Trophoblast cell (in vitro differentiated cells and primary cell): ENCODE measurements around the gene TTC24.
A peak's percentile ranks its signal among the peaks of the same experiment; 100 is the strongest.

Experiments
- DNase-seq, 2 donors: peaks; one replicate each; pipeline ENCODE4 v3.0.0-alpha.2; 2016
- H2AFZ ChIP-seq: 2 replicates; pipeline ENCODE4 v1.6.1; 2013; ENCODE audit warnings: low read length, moderate library complexity, mild to moderate bottlenecking; ENCODE audit not compliant: insufficient read depth, poor library complexity
- H2AK5ac ChIP-seq: 2 replicates; pipeline ENCODE4 v1.6.1; 2013; ENCODE audit warnings: mild to moderate bottlenecking, low read length
- H2BK120ac ChIP-seq: 2 replicates; pipeline ENCODE4 v1.6.1; 2013; ENCODE audit warnings: low read length, mild to moderate bottlenecking, moderate library complexity; ENCODE audit not compliant: insufficient read depth, poor library complexity
- H2BK12ac ChIP-seq: 2 replicates; pipeline ENCODE4 v1.6.1; 2013; ENCODE audit warnings: mild to moderate bottlenecking, low read length, moderate library complexity
- H2BK5ac ChIP-seq: 2 replicates; pipeline ENCODE4 v1.6.1; 2013; ENCODE audit warnings: low read length, low read depth, moderate library complexity, mild to moderate bottlenecking; ENCODE audit not compliant: poor library complexity
- H3K14ac ChIP-seq: 2 replicates; pipeline ENCODE4 v1.6.1; 2013; ENCODE audit warnings: mild to moderate bottlenecking, low read length
- H3K18ac ChIP-seq: 2 replicates; pipeline ENCODE4 v1.6.1; 2013; ENCODE audit warnings: mild to moderate bottlenecking, low read length
- H3K23ac ChIP-seq: 2 replicates; pipeline ENCODE4 v1.6.1; 2013; ENCODE audit warnings: low read length
- H3K27ac ChIP-seq: 2 replicates; pipeline ENCODE4 v1.5.1; 2013; ENCODE audit warnings: low read depth, mild to moderate bottlenecking, inconsistent platforms, low read length, moderate library complexity
- H3K27me3 ChIP-seq: 2 replicates; pipeline ENCODE4 v1.6.1; 2013; ENCODE audit warnings: inconsistent platforms, mild to moderate bottlenecking, low read length, moderate library complexity; ENCODE audit not compliant: insufficient read depth
- H3K36me3 ChIP-seq, 2 experiments: 1 replicate in 1 of 2; 2 replicates in 1 of 2; pipeline ENCODE4 v1.6.1; 2013; ENCODE audit warnings: low read length in 2 of 2, mild to moderate bottlenecking in 2 of 2, moderate library complexity in 1 of 2; ENCODE audit not compliant: insufficient read depth in 2 of 2, control insufficient read depth in 1 of 2
- H3K4ac ChIP-seq: 2 replicates; pipeline ENCODE4 v1.6.1; 2013; ENCODE audit warnings: low read depth, mild to moderate bottlenecking, low read length, moderate library complexity
- H3K4me1 ChIP-seq, 2 experiments: 1 replicate in 1 of 2; 2 replicates in 1 of 2; pipeline ENCODE4 v1.6.1; 2013; ENCODE audit warnings: low read length in 2 of 2, mild to moderate bottlenecking in 2 of 2, moderate library complexity in 1 of 2; ENCODE audit not compliant: insufficient read depth in 2 of 2, control insufficient read depth in 1 of 2
- H3K4me2 ChIP-seq: 2 replicates; pipeline ENCODE4 v1.6.1; 2013; ENCODE audit warnings: inconsistent platforms, mild to moderate bottlenecking, low read length, moderate library complexity
- H3K4me3 ChIP-seq: 2 replicates; pipeline ENCODE4 v1.5.1; 2013; ENCODE audit warnings: mild to moderate bottlenecking, low read depth, low read length, inconsistent platforms
- H3K79me1 ChIP-seq: one replicate; pipeline ENCODE4 v1.6.1; 2013; ENCODE audit warnings: low read length
- H3K79me2 ChIP-seq: 2 replicates; pipeline ENCODE4 v1.6.1; 2013; ENCODE audit warnings: low read length, mild to moderate bottlenecking; ENCODE audit not compliant: control insufficient read depth, insufficient read depth, poor library complexity
- H3K9ac ChIP-seq: 2 replicates; pipeline ENCODE4 v1.6.1; 2013; ENCODE audit warnings: mild to moderate bottlenecking, low read length
- H3K9me3 ChIP-seq: 2 replicates; pipeline ENCODE4 v1.6.1; 2013; ENCODE audit warnings: low read depth, mild to moderate bottlenecking, control low read depth, inconsistent platforms, low read length; ENCODE audit not compliant: insufficient read depth
- H4K12ac ChIP-seq: 2 replicates; pipeline ENCODE4 v1.6.1; 2013; ENCODE audit warnings: low read depth, mild to moderate bottlenecking, low read length, moderate library complexity
- H4K8ac ChIP-seq: 2 replicates; pipeline ENCODE4 v1.6.1; 2013; ENCODE audit warnings: low read depth, mild to moderate bottlenecking, low read length, moderate library complexity
- H4K91ac ChIP-seq: one replicate; pipeline ENCODE4 v1.6.1; 2013; ENCODE audit warnings: low read depth, mild to moderate bottlenecking, low read length, moderate library complexity
- WGBS: extraction: QIAGEN DNeasy Blood & Tissue Kit; methylation state at CpG from one replicate; pipeline ENCODE4 v1.1.7; 2013; ENCODE audit warnings: missing lambda C conversion rate; ENCODE audit not compliant: insufficient read length, insufficient coverage; ENCODE audit errors: extremely low coverage; 5-methylcytosine and 5-hydroxymethylcytosine counted together

Gene TTC24

GRCh38 chr1:156540955-156541354 lies 38.6 kb upstream of the TTC24 start:
- no peak overlapping the region for H3K4me2 ChIP-seq
- H3K27ac ChIP-seq = no peak overlapping the region
- peak overlapping the region; percentile 14 for H2BK120ac ChIP-seq
- H3K27me3 ChIP-seq = no peaks in the 10 kb centered on the region
- H2BK12ac ChIP-seq = peak overlapping the region; percentile 23
- no peak for DNase-seq
- no peak overlapping the region for H4K8ac ChIP-seq
- peaks cover 6% of the 10 kb centered on the region for H3K79me1 ChIP-seq
- no peak overlapping the region for H2AK5ac ChIP-seq
- H3K36me3 ChIP-seq = peaks cover 36 to 46% of the 10 kb centered on the region in 2 experiments
- WGBS = no CpG with 5 or more reads among the region's 2 CpGs
- H3K4ac ChIP-seq = no peak overlapping the region
- no peak overlapping the region for H3K14ac ChIP-seq
- H3K9ac ChIP-seq = no peak overlapping the region
- no peak overlapping the region for H4K12ac ChIP-seq
- no peaks in the 10 kb centered on the region for H3K79me2 ChIP-seq
- H2BK5ac ChIP-seq = no peak overlapping the region
- H2AFZ ChIP-seq = no peak overlapping the region
- H3K4me3 ChIP-seq = no peak overlapping the region
- H3K23ac ChIP-seq = no peak overlapping the region
- H4K91ac ChIP-seq = peak overlapping the region; percentile 31
- H3K4me1 ChIP-seq = peaks cover 15 to 25% of the 10 kb centered on the region in 2 experiments
- no peaks in the 10 kb centered on the region for H3K9me3 ChIP-seq
- H3K18ac ChIP-seq = no peak overlapping the region

- Histone ChIP-seq H3K27ac (peak overlapping the region; percentile 66), H2BK12ac (no peak overlapping the region), H2AK5ac (no peak overlapping the region), H3K9ac (no peak overlapping the region), H3K4ac (no peak overlapping the region), H3K14ac (no peak overlapping the region), H3K27me3 (no peaks in the 10 kb centered on the region), H3K79me2 (no peaks in the 10 kb centered on the region), H3K4me1 (peaks cover 17 to 25% of the 10 kb centered on the region in 2 experiments), H3K18ac (no peak overlapping the region), H3K79me1 (peaks cover 6% of the 10 kb centered on the region), H3K4me2 (peak overlapping the region; percentile 11), H2AFZ (no peak overlapping the region), H2BK5ac (peak overlapping the region; percentile 4), H2BK120ac (no peak overlapping the region), H3K36me3 (peaks cover 36 to 47% of the 10 kb centered on the region in 2 experiments), H4K8ac (no peak overlapping the region), H3K9me3 (no peaks in the 10 kb centered on the region), H3K4me3 (no peak overlapping the region), H3K23ac (no peak overlapping the region), H4K91ac (no peak overlapping the region), H4K12ac (no peak overlapping the region)
- no CpG with 5 or more reads among the region's 1 CpG for WGBS
- DNase-seq = peak in 1 of 2 donors; percentile 66
These were observed 36.5 kb upstream of the TTC24 start for GRCh38 chr1:156543066-156543465.

GRCh38 chr1:156544592-156545102 lies 34.9 kb upstream of the TTC24 start:
- DNase-seq = no peak
- Histone ChIP-seq H3K79me2 (no peaks in the 10 kb centered on the region), H2AK5ac (no peak overlapping the region), H4K8ac (no peak overlapping the region), H2BK120ac (no peak overlapping the region), H3K4ac (no peak overlapping the region), H2BK12ac (no peak overlapping the region), H4K12ac (no peak overlapping the region), H3K27me3 (no peaks in the 10 kb centered on the region), H3K4me2 (no peak overlapping the region), H3K23ac (no peak overlapping the region), H2AFZ (no peak overlapping the region), H3K4me3 (no peak overlapping the region), H3K36me3 (peaks cover 33 to 44% of the 10 kb centered on the region in 2 experiments), H3K9me3 (no peaks in the 10 kb centered on the region), H4K91ac (no peak overlapping the region), H3K18ac (no peak overlapping the region), H3K4me1 (peaks cover 20 to 25% of the 10 kb centered on the region in 2 experiments), H3K27ac (no peak overlapping the region), H3K79me1 (peaks cover 6% of the 10 kb centered on the region), H2BK5ac (no peak overlapping the region), H3K14ac (no peak overlapping the region), H3K9ac (no peak overlapping the region)
- no CpG with 5 or more reads among the region's 3 CpGs for WGBS

GRCh38 chr1:156546267-156546666 lies 33.3 kb upstream of the TTC24 start:
- H3K27ac ChIP-seq = no peak overlapping the region
- H3K18ac ChIP-seq = no peak overlapping the region
- no peaks in the 10 kb centered on the region for H3K79me2 ChIP-seq
- H3K36me3 ChIP-seq = peaks cover 24 to 45% of the 10 kb centered on the region in 2 experiments
- H2BK12ac ChIP-seq = no peak overlapping the region
- H3K4ac ChIP-seq = no peak overlapping the region
- H2AFZ ChIP-seq = no peak overlapping the region
- H4K12ac ChIP-seq = no peak overlapping the region
- no peak for DNase-seq
- H4K91ac ChIP-seq = no peak overlapping the region
- H3K9me3 ChIP-seq = no peaks in the 10 kb centered on the region
- no peak overlapping the region for H3K4me2 ChIP-seq
- no peak overlapping the region for H2BK120ac ChIP-seq
- peaks cover 6% of the 10 kb centered on the region for H3K79me1 ChIP-seq
- no peak overlapping the region for H3K23ac ChIP-seq
- H4K8ac ChIP-seq = no peak overlapping the region
- no peak overlapping the region for H3K14ac ChIP-seq
- peaks cover 20 to 25% of the 10 kb centered on the region in 2 experiments for H3K4me1 ChIP-seq
- H3K27me3 ChIP-seq = no peaks in the 10 kb centered on the region
- no peak overlapping the region for H2BK5ac ChIP-seq
- no peak overlapping the region for H3K9ac ChIP-seq
- H2AK5ac ChIP-seq = no peak overlapping the region
- H3K4me3 ChIP-seq = no peak overlapping the region
- no CpG with 5 or more reads among the region's 3 CpGs for WGBS
